Stimulated activated CD8-positive, alpha-beta memory T cell treated with anti-CD3 and anti-CD28 coated beads, Interleukin-15, amount 100 ng/mL, for 24 hours (primary cell): Measurements from ENCODE around the gene ROR2.

Source experiments
- DNase-seq: peaks from one replicate; pipeline ENCODE4 v3.0.0-alpha.2; 2020; ENCODE audit warnings: low read depth

The ROR2 gene

DNA sequence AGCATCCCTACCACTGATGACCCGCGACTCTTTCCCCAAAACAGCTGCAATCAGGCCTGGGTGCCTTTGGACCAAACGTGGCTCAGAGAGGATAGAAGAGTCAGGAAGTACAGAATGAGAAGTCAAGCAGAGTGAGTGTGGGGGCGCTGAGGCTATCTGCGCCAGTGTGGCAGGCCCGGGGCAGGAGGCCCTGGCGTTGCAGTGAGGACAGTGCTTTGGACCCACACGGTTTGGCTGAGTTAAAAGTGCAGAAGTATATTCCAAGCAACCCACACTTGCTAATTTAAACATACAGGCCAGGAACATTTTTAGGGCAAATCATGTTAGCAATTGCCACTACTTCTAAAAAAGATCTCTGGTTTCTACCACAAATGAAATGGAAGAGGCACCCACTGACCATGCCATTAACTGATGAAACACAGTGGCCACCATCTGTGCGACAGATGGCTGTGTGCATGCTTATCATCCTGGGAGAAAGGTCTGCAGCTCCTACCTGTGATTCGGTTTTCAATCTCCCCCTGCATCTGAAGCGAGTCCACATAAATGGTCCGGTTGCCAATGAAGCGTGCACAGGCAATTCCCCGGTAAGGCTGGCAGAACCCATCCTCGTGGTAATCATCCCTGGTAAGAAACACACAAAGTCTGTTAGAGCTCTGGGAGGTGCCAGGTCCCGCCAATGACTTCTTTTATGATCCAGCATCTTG lies 213.0 kb downstream of the ROR2 start:
- no peak for DNase-seq

GRCh38 chr9:91736311-91736710 lies 213.7 kb downstream of the ROR2 start:
- no peak for DNase-seq

GRCh38 chr9:91735049-91735448 lies 215.0 kb downstream of the ROR2 start:
- DNase-seq = no peak

- DNase-seq = peak; percentile 39
Observed at GRCh38 chr9:91734371-91734981, 215.6 kb downstream of the ROR2 start.

DNA sequence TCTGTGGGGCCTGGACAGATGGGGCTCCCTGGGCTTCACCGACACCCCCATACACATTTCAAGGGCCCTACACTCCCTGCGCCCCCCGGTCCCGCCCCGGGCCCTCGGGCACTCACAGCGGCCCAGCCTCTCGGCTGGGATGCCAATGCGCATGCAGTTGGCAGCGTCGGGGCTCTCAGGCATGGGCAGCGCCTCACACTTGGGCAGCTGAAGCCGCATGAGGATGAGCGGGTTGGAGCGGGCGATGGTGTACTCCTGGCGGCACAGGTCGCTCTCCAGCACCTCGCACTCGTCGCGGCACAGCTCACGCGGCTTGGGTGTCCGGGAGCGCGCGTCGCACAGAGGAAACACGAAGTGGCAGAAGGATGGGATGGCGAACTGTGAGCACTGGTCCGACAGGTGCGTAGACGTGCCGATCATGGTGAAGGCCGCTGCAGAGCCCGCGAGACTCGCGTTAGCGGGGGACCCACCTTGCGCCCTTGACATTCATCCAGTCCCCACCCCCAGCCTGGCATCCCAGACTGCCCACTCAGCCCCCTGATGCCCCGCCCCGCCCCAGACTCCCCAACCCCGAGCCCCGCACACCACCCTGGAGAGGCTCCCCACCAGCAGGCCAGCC lies 216.9 kb downstream of the ROR2 start:
- no peak for DNase-seq

GRCh38 chr9:91732187-91733005 lies 217.6 kb downstream of the ROR2 start:
- no peak for DNase-seq

- DNase-seq = no peak
Observed at GRCh38 chr9:91730806-91731205, 219.2 kb downstream of the ROR2 start.

DNA sequence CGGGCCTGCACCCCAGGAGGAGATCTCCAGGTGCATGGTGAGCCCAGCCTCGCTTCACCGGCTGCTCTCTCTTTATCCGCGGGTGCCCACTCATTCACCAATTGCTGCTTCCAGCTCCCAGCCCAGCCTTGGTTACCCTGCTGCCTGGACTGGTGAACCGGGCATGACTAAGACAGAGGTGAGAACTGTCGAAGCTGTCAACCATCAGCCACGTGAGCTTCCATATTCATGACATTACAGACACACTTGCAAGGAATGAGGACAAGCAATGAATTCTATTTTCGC lies 220.5 kb downstream of the ROR2 start:
- DNase-seq = no peak

GRCh38 chr9:91727972-91728371 lies 222.1 kb downstream of the ROR2 start:
- no peak for DNase-seq

DNA sequence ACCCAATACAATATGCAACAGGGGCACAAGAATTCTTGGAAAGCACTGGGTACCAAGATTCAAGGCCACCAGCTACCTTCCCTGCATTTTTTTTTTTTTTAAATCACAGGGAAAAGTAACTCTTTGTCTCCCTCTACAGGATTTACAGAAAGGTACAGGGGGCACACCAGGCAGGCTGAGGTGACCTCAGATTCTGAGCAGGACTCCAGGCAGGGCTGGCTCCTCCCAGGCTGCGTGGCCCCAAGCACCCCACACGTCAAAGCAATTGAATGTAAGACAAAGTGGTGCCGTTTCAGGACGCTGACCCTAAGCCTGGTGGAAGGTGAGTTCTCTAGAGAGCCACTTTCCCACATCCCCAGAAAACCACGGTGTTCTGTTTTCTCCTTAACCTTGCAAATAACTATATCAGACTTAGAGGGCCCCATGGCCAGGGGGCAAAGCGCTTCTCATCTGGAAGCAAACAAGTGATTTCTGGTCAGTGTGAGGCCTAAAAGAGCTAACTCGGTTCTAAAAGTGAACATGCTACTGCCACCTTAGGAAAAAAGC lies 222.6 kb downstream of the ROR2 start:
- no peak for DNase-seq

DNA sequence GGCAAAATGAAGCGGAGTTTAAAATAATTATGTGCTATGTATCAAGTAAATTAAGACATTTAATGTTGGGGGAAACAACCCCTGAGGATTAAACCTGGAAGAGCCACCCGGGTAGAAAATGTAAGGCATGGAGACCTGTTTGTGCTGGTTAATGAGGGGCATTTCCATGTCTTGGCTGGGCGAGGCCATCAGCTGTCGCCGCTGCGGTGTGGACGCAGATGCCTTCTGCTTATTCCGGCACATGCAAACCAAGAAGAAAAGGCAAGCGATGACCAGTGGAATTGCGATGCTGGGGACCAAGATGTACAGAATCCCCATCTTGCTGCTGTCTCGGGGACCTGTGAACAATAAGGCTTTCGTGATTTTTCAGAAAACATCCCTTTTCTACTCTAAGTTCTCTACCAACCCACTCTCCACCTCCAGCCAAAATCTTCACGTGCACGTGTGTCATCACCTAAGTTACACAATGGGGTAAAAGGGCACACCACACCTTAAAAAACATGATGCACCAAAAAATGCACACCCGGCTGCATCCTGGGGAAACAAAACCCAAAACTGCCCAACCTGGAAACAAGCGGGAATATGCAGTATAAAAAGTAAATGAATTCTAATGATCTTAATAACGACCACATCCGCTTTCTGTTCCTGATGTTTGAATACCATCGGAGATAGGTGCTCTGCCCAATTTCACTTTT lies 223.5 kb downstream of the ROR2 start:
- DNase-seq = no peak

DNA sequence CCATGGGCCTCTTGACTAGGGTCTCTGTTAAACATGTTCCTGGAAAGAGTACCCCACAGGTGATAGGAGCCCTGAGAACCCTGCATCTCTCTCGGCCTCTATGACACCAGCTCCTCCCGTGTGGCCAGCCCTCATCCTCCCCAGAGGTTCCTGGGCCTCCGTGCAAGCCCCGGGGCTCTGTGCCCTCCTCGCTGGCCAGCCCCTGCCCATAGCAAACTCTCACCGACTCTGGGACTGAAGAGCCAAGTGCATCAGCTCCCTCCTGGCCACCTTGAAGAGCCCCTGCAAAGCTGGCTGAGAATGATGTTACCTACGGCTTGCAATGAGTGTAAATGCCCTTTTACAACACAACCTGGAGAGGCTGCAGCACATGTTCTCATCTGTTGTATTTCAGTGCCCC lies 224.4 kb downstream of the ROR2 start:
- no peak for DNase-seq

- no peak for DNase-seq
Observed at GRCh38 chr9:91724609-91725505, 225.2 kb downstream of the ROR2 start.

DNA sequence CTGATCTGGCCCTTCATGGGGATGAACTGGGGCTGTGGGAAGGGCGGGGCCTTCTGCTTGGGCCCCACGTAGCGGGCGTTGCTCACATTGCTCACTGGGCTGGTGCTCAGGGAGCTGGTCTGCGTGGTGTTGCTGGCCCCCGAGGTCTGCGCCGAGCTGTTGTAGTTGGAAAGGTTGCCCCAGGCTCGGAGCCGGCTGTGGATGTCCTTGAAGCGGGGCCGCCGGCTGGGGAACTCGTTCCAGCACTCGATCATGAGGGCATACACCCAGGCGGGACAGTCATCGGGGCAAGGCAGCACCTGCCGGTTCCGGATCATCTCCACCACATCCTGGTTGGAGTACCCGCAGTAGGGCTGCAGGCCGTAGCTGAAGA lies 226.0 kb downstream of the ROR2 start:
- no peak for DNase-seq

GRCh38 chr9:91723420-91724067 lies 226.5 kb downstream of the ROR2 start:
- DNase-seq = no peak

DNA sequence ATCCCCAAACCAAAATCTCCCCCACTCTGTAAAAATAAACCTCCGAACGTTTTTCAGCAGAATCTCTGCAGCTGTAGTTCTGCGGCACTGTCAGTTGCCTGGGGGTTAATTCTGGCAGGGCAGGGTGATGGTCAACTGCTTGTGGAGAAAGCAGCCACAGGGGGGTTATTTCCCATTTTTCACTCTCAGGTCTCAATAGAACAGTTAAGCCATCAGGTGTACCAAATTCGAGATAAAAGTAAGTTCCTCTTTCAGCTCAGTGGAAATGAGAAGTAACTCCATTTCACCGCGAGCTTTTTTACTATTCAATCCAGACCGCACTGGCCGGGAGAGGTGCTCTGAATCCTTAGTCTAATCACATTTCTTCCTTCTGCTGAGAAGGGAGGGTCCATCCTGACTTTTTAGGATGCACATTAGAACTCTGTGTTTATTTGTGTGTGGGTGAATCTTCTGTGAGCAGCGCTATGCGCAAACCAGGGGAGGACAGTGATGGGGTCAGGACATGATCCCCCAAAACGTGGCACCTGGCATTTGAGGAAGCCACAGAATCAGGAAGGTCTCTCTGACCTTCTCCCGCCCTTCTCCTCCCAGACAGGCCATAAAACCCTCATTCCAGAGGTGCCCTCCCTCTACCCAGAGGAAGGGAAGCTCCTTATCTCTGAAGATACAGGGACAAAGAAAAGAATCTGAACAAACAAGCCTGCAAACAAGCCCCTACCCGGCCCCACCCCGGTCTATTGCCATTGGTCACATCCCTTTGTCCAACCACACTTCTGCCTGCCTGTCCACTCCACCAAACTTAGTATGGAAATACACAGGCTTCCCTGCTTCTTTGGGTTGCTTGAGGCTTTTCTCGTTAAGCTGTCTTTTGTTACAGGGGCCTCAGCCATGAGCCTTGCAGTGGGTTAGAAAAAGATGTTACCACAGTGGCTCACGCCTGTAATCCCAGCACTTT lies 229.0 kb downstream of the ROR2 start:
- no peak for DNase-seq

GRCh38 chr9:91720313-91720712 lies 229.7 kb downstream of the ROR2 start:
- DNase-seq = no peak

DNA sequence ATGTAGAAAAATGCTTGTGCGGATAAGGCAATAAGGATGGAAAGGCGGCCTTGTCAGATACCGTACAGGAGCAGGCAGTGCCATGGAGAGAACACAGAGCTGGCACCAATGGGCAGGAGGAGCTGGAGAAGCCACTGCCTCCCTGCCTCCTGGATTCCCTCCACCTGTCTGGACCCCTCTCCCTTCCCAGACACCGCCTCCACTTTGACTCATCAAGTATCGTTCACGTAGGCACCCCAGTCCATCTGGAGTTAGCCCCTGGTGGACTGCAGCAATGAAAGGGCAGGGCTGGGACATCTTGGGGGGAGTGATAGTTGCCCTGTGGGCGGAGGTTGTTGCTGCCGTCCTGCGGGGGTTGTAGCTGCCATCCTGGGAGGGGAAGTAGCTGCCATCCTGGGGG lies 232.0 kb downstream of the ROR2 start:
- no peak for DNase-seq

DNA sequence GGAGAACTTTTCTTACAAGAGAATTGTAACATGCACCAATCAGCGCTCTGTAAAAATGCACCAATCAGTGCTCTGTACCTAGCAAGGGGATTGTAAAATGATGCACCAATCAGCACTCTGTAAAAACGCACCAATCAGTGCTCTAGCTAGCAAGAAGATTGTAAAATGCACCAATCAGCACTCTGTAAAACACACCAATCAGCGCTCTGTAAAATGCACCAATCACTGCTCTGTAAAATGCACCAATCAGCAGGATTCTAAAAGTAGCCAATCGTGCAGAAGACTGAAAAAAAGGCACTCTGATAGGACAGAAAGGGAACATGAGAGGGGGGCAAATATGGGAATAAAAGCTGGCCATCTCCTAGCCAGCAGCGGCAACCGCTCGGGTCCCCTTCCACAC lies 233.2 kb downstream of the ROR2 start:
- no peak for DNase-seq
